ENCODE results near the gene TMPRSS3. TPM values are rescaled to one million over a fixed set of nuclear protein-coding genes. Genes with fewer than 3 reads are reported as not detected.

Gene TMPRSS3
- total and polyA plus RNA-seq, 2 of the 13 experiments (the other 11 are each of a cell fraction or from before 2014, with no cell fraction given), result 2.8 to 16.9 TPM

DNA sequence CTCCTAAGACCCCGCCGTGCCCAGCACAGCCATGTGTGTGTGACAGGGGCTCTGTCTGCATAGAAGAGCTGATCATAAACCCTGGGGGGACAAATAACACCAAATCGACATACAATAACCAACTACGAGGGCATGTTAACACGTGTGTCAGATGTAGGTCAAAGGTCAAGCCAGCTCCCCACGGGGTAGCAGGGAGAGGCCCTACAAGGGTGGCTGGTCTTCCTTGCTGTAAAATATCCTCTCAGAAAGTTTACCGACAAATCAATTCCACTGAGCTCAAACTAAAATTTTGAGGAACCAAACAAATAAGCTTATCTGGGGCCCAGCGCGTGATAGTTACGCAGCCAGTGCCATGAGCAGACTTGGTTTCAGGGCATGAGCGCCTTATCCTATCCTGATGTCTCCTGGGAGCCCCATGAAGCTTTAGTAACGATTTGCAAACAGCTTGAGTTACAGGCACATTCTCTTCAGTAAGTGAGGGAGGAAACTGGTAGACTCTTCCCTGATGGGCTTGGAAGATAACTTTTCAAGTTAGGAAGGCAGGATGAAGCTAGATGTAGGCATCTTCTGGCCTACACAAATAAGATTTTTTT, 2.7 kb upstream of the TMPRSS3 start:
- POLR2A ChIA-PET, result interaction anchor here (0.6 to 1.8 kb wide), 3 partner anchors 9 to 36 kb away, joined by 3 to 6 read pairs (median 4); no protein-coding TSS in a partner anchor
- TF ChIP-seq NR2F6 (IDR thresholded peaks at IDR 0.05) (peak; percentile 29; the same call in 1 of the 2 replicates), NR2F6 (CRISPR knock-in tag; IDR thresholded peaks at IDR 0.05) (no peak)
- TF ChIP-seq, protein P1, sequence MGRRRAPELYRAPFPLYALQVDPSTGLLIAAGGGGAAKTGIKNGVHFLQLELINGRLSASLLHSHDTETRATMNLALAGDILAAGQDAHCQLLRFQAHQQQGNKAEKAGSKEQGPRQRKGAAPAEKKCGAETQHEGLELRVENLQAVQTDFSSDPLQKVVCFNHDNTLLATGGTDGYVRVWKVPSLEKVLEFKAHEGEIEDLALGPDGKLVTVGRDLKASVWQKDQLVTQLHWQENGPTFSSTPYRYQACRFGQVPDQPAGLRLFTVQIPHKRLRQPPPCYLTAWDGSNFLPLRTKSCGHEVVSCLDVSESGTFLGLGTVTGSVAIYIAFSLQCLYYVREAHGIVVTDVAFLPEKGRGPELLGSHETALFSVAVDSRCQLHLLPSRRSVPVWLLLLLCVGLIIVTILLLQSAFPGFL (CRISPR knock-in tag; IDR thresholded peaks at IDR 0.05), result no peak
- FAIRE-seq, result no peak

DNA sequence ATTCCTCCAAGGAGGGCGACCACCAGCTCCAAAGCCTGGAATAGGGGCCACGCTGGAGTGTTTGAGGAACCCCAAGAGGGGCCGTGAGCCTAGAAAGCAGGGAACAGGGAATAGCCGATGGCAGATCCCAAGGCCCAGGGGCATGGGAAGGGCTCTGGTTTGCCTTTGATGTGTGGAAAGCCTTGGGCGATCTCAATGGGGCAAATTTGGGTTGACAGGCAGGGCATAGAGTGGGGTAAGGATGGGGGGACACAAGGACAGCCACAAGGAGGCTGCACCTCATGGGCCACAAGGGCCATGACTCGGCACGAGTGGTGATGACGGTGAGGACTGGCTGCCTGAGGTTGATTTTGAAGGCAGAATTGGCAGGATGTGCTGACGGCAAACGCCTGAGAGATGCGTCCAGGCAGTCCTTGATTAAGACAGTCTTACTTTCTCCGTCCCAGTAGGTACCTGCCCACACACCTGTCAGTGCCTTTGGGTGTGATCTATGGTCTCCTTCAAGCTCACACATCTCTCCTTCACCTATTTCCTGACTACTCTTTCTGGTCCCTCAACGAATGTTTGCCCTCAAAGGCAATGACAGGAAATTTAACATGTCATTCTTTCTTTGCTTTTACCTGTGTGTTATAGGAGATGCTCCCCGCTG, 2.0 kb upstream of the TMPRSS3 start:
- no peak overlapping the region for H2AFZ ChIP-seq (ENCODE audit: low read length)
- intact Hi-C loops (cut with micrococcal nuclease; ENCODE audit: unreplicated experiment) (no loop called here), in situ Hi-C loops (cut with HindIII; ENCODE audit: extremely low pct_ligation_motif_present, low pct_unique_long_range_greater_than_20kb) (no loop called here)
- TF ChIP-seq SMAD1 (CRISPR knock-in tag; IDR thresholded peaks at IDR 0.05; ENCODE audit: borderline replicate concordance, low read depth) (no peak), NFKB2 (CRISPR knock-in tag; IDR thresholded peaks at IDR 0.05; ENCODE audit: borderline replicate concordance) (no peak), HNRNPL (IDR thresholded peaks at IDR 0.05; ENCODE audit: low read depth, low read length) (no peak), ZNF101 (CRISPR knock-in tag; IDR thresholded peaks at IDR 0.05; ENCODE audit: borderline replicate concordance, low read depth) (no peak)
- TF ChIP-seq, protein P2, sequence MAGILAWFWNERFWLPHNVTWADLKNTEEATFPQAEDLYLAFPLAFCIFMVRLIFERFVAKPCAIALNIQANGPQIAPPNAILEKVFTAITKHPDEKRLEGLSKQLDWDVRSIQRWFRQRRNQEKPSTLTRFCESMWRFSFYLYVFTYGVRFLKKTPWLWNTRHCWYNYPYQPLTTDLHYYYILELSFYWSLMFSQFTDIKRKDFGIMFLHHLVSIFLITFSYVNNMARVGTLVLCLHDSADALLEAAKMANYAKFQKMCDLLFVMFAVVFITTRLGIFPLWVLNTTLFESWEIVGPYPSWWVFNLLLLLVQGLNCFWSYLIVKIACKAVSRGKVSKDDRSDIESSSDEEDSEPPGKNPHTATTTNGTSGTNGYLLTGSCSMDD (CRISPR knock-in tag; IDR thresholded peaks at IDR 0.05), result no peak
- FAIRE-seq (no peak), DNase-seq (ENCODE audit: low spot score) (no peak), ATAC-seq (no peak)
- ChIA-PET POLR2A (interaction anchor here (1.3 to 1.8 kb wide), 2 partner anchors 8 to 12 kb away, joined by 4 to 6 read pairs; no protein-coding TSS in a partner anchor), CTCF (ENCODE audit: low intra/inter-chr PET ratio, low total read pairs) (no interaction called here)
- no peaks in the 10 kb centered on the region; a peak in 1 of 5 replicates for H3K27me3 ChIP-seq (ENCODE audit: control insufficient read depth in 1 of 2, insufficient read depth in 2 of 2, low read length in 2 of 2)
- 71% methylated on average over 13 of the region's 14 CpGs for WGBS (ENCODE audit: low lambda C conversion rate)
- no peak overlapping the region for H3K9ac ChIP-seq (ENCODE audit: insufficient read depth, low read depth, low read length)
- no peaks in the 10 kb centered on the region for H4K20me1 ChIP-seq (ENCODE audit: insufficient read depth, low read length)
- peaks cover 21% of the 10 kb centered on the region for H3K4me1 ChIP-seq (ENCODE audit: insufficient read depth, low read length)
- H3K4me2 ChIP-seq (ENCODE audit: low read depth, low read length), result no peak overlapping the region
- BruUV-seq (replicated peaks), result no TSS peak
- no peak overlapping the region for H3K4me3 ChIP-seq (replicated peaks in 1 of 3; ENCODE audit: insufficient read depth in 1 of 3, low read depth in 2 of 3, low read length in 3 of 3)
- no peak overlapping the region for H3K27ac ChIP-seq (ENCODE audit: extremely low read length, insufficient read depth, low read length)
- no peaks in the 10 kb centered on the region for H3K36me3 ChIP-seq (replicated peaks in 1 of 2; ENCODE audit: control insufficient read depth in 1 of 2, insufficient read depth in 2 of 2, low read length in 2 of 2)
- peaks cover 9% of the 10 kb centered on the region for H3K9me3 ChIP-seq (ENCODE audit: low read length)
- no peaks in the 10 kb centered on the region for H3K79me2 ChIP-seq (ENCODE audit: insufficient read depth, low read length)

More for the DNA sequence above, 2.7 kb upstream of the TMPRSS3 start:
- Histone ChIP-seq H3K9me3 (ENCODE audit: low read length) (peaks cover 9% of the 10 kb centered on the region), H3K4me3 (replicated peaks in 1 of 3; ENCODE audit: insufficient read depth in 1 of 3, low read depth in 2 of 3, low read length in 3 of 3) (no peak overlapping the region), H3K27me3 (ENCODE audit: control insufficient read depth in 1 of 2, insufficient read depth in 2 of 2, low read length in 2 of 2) (no peaks in the 10 kb centered on the region; a peak in 1 of 5 replicates), H2AFZ (ENCODE audit: low read length) (no peak overlapping the region), H3K79me2 (ENCODE audit: insufficient read depth, low read length) (no peaks in the 10 kb centered on the region), H3K36me3 (replicated peaks in 1 of 2; ENCODE audit: control insufficient read depth in 1 of 2, insufficient read depth in 2 of 2, low read length in 2 of 2) (no peaks in the 10 kb centered on the region), H3K27ac (ENCODE audit: extremely low read length, insufficient read depth, low read length) (no peak overlapping the region), H3K4me1 (ENCODE audit: insufficient read depth, low read length) (peaks cover 21% of the 10 kb centered on the region), H4K20me1 (ENCODE audit: insufficient read depth, low read length) (no peaks in the 10 kb centered on the region), H3K4me2 (ENCODE audit: low read depth, low read length) (no peak overlapping the region), H3K9ac (ENCODE audit: insufficient read depth, low read depth, low read length) (no peak overlapping the region)
- CTCF ChIA-PET (ENCODE audit: low intra/inter-chr PET ratio, low total read pairs), result no interaction called here
- DNase-seq (ENCODE audit: low spot score) (no peak), ATAC-seq (no peak)
- intact Hi-C loops (cut with micrococcal nuclease; ENCODE audit: unreplicated experiment) (no loop called here), in situ Hi-C loops (cut with HindIII; ENCODE audit: extremely low pct_ligation_motif_present, low pct_unique_long_range_greater_than_20kb) (no loop called here)
- no TSS peak for BruUV-seq (replicated peaks)
- 49% methylated on average over 10 of the region's 12 CpGs for WGBS (ENCODE audit: low lambda C conversion rate)

Measured in HepG2 (cell line).